ENCODE results near the gene DIPK1C.

DNA sequence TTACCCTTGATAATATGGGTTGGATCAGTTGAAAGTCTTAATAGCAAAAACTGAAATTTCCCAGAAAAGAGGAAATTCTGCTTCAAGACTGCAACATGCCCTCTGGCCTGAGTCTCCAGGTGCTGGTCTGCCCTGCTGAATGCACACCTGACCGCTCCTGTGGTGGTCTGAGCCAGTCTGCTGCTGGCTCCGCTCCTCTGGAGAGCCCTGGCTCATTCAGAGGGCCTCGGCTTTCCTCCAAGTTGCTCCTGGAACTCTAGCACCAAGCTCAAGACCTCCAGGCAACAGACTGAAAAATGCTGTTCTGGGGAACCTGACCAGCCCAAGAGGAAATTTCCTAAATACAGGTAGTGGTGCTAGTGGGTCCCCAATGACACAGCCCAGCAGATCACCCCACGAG lies 64.8 kb downstream of the DIPK1C start:
- TF ChIP-seq POLR2A (IDR thresholded peaks at IDR 0.05; ENCODE audit: borderline replicate concordance, extremely low read depth, insufficient read depth, insufficient read length) (no peak), EZH2 (IDR thresholded peaks at IDR 0.05) (no peak)
- TF ChIP-seq, protein P1, sequence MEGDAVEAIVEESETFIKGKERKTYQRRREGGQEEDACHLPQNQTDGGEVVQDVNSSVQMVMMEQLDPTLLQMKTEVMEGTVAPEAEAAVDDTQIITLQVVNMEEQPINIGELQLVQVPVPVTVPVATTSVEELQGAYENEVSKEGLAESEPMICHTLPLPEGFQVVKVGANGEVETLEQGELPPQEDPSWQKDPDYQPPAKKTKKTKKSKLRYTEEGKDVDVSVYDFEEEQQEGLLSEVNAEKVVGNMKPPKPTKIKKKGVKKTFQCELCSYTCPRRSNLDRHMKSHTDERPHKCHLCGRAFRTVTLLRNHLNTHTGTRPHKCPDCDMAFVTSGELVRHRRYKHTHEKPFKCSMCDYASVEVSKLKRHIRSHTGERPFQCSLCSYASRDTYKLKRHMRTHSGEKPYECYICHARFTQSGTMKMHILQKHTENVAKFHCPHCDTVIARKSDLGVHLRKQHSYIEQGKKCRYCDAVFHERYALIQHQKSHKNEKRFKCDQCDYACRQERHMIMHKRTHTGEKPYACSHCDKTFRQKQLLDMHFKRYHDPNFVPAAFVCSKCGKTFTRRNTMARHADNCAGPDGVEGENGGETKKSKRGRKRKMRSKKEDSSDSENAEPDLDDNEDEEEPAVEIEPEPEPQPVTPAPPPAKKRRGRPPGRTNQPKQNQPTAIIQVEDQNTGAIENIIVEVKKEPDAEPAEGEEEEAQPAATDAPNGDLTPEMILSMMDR (IDR thresholded peaks at IDR 0.05 in 2 of 3, conservative IDR thresholded peaks at IDR 0.05 in 1 of 3; ENCODE audit: borderline replicate concordance in 1 of 3, insufficient read depth in 1 of 3, low read depth in 2 of 3, low read length in 2 of 3): no peak
